Heart right ventricle (tissue), 16 donors: ENCODE data around the gene SMTN. TPM values are rescaled to one million over a fixed set of nuclear protein-coding genes. Genes with fewer than 3 reads are reported as not detected.
"Not testable (repeated sequence)": the region's sequence is repeated elsewhere in the genome, so short reads cannot be mapped to it uniquely, and the experiment has no call there.

Experiments
- ATAC-seq, 8 donors: fragments of 200-7000 bp; cut with Tn5 transposase; one replicate each; pipeline ENCODE4 v1.9.1; 2020; ENCODE audit warnings: mild to moderate bottlenecking in 8 of 8, moderate library complexity in 8 of 8, moderate number of reproducible peaks in 1 of 8
- DNase-seq, 2 donors: peaks; one replicate each; pipeline ENCODE4 v3.0.0-alpha.2; 2020
- H3K27ac ChIP-seq, 10 donors: fragments of 200-600 bp; sonication (generic) in 2 of 10; one replicate each; pipeline versions ENCODE4 v1.5.0 to v1.8.0; 2020 to 2022; ENCODE audit warnings: mild to moderate bottlenecking in 3 of 10
- H3K27me3 ChIP-seq, 7 donors: fragments of 200-600 bp; one replicate each; pipeline ENCODE4 v1.8.0; 2021 to 2022; ENCODE audit warnings: mild to moderate bottlenecking in 2 of 7
- H3K36me3 ChIP-seq, 9 donors: fragments of 200-600 bp; sonication (generic) in 1 of 9; one replicate each; pipeline versions ENCODE4 v1.5.0 to v1.8.0; 2020 to 2022; ENCODE audit warnings: mild to moderate bottlenecking in 2 of 9
- H3K4me1 ChIP-seq, 9 donors: fragments of 200-600 bp; sonication (generic) in 1 of 9; one replicate each; pipeline versions ENCODE4 v1.5.0 to v1.8.0; 2020 to 2022; ENCODE audit warnings: mild to moderate bottlenecking in 4 of 9
- H3K4me3 ChIP-seq, 10 donors: fragments of 200-600 bp; sonication (generic) in 2 of 10; one replicate each; pipeline versions ENCODE4 v1.5.0 to v1.8.0; 2020 to 2022; ENCODE audit warnings: mild to moderate bottlenecking in 7 of 10, moderate library complexity in 2 of 10
- H3K9me3 ChIP-seq, 11 donors: fragments of 200-600 bp in 10 of 11; sonication (generic) in 2 of 11; one replicate each; pipeline versions ENCODE4 v1.5.0 to v1.8.0; 2013 to 2022; ENCODE audit warnings: mild to moderate bottlenecking in 2 of 11, control low read depth in 1 of 11, moderate library complexity in 1 of 11
- CTCF ChIP-seq, 9 donors: fragments of 200-600 bp; sonication (generic) in 2 of 9; IDR thresholded peaks; one replicate each; pipeline versions ENCODE4 v1.5.0 to v1.8.0; 2021 to 2022; ENCODE audit warnings: antibody characterized with exemption in 9 of 9, mild to moderate bottlenecking in 5 of 9, moderate library complexity in 1 of 9
- WGBS, 2 donors: extraction: QIAGEN DNeasy Blood & Tissue Kit; methylation state at CpG; one replicate each; pipeline ENCODE4 v1.1.7; 2013; ENCODE audit warnings: inconsistent platforms in 1 of 2; 5-methylcytosine and 5-hydroxymethylcytosine counted together
- intact Hi-C, 10 donors: fragments of 100-400 bp; cut with DNase I; formaldehyde crosslinking; loops; one replicate each; pipeline versions ENCODE4 v1.11.1 to v1.14.2; 2022
- polyA plus RNA-seq, 2 donors: library from polyadenylated mRNA; stranded (reverse); fragments of 200-250 nt; gene quantifications; one replicate each; pipeline ENCODE4 v1.2.3, GENCODE V29; 2013
- total RNA-seq, 10 donors: library from RNA; stranded (reverse); fragmentation: NEBNext Ultra II Directional in 3 of 10; extraction: Animal tissue kit (Norgen Biotek cat#: 25700) in 3 of 10; gene quantifications; one replicate each; pipeline versions ENCODE4 v1.2.1 to v1.2.4, GENCODE V29; 2021 to 2023
- donor health status: Arrhythmogenic right ventricular cardiomyopathy.
- donor health status: ischemic (EF 13 %, LVEDD 7.1; RV severe dilation, severe dysfunction).
- donor health status: healthy with polysubstance abuse.
- donor health status: DM: no; HTN: yes; CAD: no.
- donor health status: DM: no; HTN: no; CAD: no.
- donor health status: ischemic (EF 25% LVEDD 6.9; RV normal size, moderate dysfunction).
- donor health status: ischemic (EF 25% LVEDD 5.7; RV mildly dilated, moderate dysfunction).
- donor health status: healthy.
- donor health status: DM: yes; HTN: yes; CAD: no.
- donor health status: Ischemic cardiomyopathy.
- donor health status: ischemic (EF 35%, LVEDD 5.7; RV mildly dilated, moderate dysfunction).
- donor health status: nonischemic (EF 11% LVEDD 7.7; RV severe dilation, severe dysfunction).
- donor health status: DM: yes; HTN: yes; CAD: no.
- donor health status: PGD.
- donor health status: ischemic (EF 29% LVEDD 5.4; RV normal size, mild dysfunction).
- donor health status: nonischemic (EF 23%, LVEDD 6.1; RV moderate dilation, normal function).

SMTN gene
- total and polyA plus RNA-seq, 12 donors, result 64.2 to 398 (median 204) TPM

DNA sequence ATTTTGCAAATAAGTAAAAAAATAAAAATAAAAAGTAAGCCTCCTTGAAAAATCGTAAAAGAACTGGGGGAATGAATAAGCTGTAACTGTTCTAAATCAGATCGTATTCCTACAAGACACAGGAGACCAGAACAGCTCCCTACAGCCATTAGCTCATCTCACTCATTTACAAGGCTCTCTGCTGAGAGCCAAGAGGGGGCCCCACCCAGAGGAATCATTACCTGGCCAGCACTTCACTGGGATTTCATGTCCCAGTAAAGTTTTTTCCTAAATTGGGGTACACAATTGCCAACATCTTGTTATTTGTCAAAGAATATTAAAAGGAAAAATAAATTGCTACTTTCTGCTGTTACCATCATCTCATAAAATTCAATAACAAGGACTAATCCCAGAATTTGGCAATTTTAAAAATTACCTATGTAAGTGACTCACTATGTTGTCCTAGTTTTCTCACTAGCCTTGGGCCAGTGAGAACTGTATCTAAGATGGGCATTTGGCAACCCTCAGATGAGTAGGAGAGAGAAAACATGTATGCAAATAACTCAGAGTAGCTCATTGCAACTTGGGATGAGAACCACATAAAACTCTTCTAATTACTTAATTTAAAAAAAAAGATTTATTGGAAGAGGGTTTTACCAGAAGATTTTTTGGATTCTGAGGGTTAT, 18.4 kb upstream of the SMTN start:
- intact Hi-C loops, result no loop called here
- Histone ChIP-seq H3K9me3 (no peaks in the 10 kb centered on the region), H3K36me3 (no peaks in the 10 kb centered on the region), H3K4me1 (no peaks in the 10 kb centered on the region), H3K4me3 (no peak overlapping the region), H3K27me3 (no peaks in the 10 kb centered on the region), H3K27ac (no peak overlapping the region)
- TF ChIP-seq CTCF (IDR thresholded peaks at IDR 0.05), result no peak
- 65 to 68% methylated on average over 2 of the region's 2 CpGs for WGBS, 2 donors
- ATAC-seq (no peak), DNase-seq (no peak)

DNA sequence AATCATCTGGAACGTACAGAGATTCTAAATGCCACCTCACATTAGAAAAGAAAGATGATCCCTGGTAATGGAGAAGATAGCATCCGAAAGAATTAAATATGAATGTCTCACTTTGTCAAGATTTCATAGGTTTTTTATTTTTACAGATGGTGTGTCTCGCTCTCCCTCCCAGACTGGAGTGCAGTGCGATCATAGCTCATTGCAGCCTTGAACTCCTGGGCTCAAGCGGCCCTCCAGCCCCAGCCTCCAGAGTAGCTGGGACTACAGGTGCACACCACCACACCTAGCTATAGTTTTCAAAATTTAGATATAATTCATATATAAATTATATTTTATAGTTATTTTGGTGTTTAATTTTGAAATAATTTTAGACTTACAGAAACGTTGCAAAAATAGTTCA, 16.7 kb upstream of the SMTN start:
- ATAC-seq, result no peak
- Histone ChIP-seq H3K36me3 (no peaks in the 10 kb centered on the region), H3K9me3 (no peaks in the 10 kb centered on the region), H3K27me3 (no peaks in the 10 kb centered on the region), H3K4me1 (no peaks in the 10 kb centered on the region), H3K27ac (no peak overlapping the region), H3K4me3 (no peak overlapping the region)
- no peak for DNase-seq
- intact Hi-C loops, result no loop called here
- WGBS, 2 donors, result 94 to 95% methylated on average over 6 of the region's 6 CpGs
- no peak for TF ChIP-seq CTCF (IDR thresholded peaks at IDR 0.05)

DNA sequence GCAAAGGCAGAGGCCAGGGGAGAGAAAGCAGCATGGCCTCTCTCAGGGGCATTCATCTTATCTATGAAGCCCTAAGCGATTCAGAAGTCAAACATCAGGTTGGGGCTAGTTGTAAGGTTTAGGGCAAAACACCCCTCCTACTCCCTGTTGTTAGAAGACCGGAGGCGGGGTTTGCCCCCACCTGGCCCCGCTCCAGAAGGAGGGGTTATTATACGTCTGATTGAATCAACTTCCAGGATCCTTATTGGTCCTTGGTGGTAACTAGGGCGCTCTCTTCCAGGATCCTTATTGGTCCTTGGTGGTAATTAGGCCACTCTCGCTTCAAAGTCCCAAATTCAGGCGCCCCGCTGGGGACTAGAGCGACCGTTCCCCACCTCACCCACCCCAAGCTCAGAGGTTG, 12.1 kb upstream of the SMTN start:
- ATAC-seq (no peak), DNase-seq (no peak)
- H3K4me1 ChIP-seq, result peaks cover 0 to 14% (median 0%) of the 10 kb centered on the region in 9 donors
- TF ChIP-seq CTCF (IDR thresholded peaks at IDR 0.05), result no peak
- intact Hi-C loops, result no loop called here
- no peaks in the 10 kb centered on the region for H3K27me3 ChIP-seq
- H3K27ac ChIP-seq, result no peak overlapping the region
- no peaks in the 10 kb centered on the region for H3K9me3 ChIP-seq
- H3K36me3 ChIP-seq, result no peaks in the 10 kb centered on the region
- no peak overlapping the region for H3K4me3 ChIP-seq
- 72 to 74% methylated on average over 11 of the region's 11 CpGs for WGBS, 2 donors

DNA sequence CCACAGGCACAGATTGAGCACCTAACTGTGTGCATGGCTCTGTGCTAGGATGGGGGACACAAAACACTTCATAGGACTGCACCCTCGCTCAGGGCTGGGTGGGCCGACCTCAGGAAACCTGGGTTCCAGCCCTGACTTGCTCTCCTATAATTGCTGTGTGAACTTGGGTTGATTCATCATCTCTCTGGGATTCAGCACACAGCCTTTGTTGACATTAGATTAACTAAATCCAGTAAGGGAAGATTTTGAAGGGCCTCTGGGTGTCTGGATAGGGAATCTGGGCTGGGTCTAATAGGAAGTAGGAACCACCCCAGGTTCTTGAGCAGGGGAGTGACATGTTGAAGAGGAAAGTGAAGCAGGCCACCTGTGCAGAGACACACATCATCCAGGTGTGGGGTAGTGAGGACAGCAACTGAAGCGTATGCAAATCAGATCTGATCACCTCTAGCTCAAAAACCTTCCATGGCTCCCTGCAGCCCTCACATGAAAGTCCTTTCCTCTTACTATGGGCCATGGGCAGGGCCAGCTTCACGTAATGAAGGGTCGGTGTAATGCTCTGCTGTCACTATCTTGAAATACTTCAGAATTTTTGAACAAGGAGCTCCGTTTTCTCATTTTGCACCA, 11.3 kb upstream of the SMTN start:
- not testable (repeated sequence) for H3K9me3 ChIP-seq, ATAC-seq

GRCh38 chr22:31073125-31073524, 8.0 kb upstream of the SMTN start:
- Histone ChIP-seq H3K27ac (peak overlapping the region in 7 of 10 donors; percentile 31 to 73 (median 52)), H3K4me1 (peaks cover 6 to 38% (median 13%) of the 10 kb centered on the region in 9 donors)
- WGBS, 2 donors, result 65 to 66% methylated on average over 9 of the region's 9 CpGs
- H3K36me3 ChIP-seq, H3K27me3 ChIP-seq, intact Hi-C loops, DNase-seq, H3K4me3 ChIP-seq, H3K9me3 ChIP-seq: not testable (repeated sequence)
- ATAC-seq, result peak in 5 of 8 donors; percentile 11 to 52 (median 36)

More for the DNA sequence above, 11.3 kb upstream of the SMTN start:
- H3K27me3 ChIP-seq, H3K27ac ChIP-seq, H3K4me3 ChIP-seq, intact Hi-C loops, DNase-seq, H3K36me3 ChIP-seq: not testable (repeated sequence)
- WGBS, 2 donors, result 80 to 95% methylated on average over 6 of the region's 6 CpGs
- peaks cover 0 to 19% (median 2%) of the 10 kb centered on the region in 9 donors for H3K4me1 ChIP-seq

DNA sequence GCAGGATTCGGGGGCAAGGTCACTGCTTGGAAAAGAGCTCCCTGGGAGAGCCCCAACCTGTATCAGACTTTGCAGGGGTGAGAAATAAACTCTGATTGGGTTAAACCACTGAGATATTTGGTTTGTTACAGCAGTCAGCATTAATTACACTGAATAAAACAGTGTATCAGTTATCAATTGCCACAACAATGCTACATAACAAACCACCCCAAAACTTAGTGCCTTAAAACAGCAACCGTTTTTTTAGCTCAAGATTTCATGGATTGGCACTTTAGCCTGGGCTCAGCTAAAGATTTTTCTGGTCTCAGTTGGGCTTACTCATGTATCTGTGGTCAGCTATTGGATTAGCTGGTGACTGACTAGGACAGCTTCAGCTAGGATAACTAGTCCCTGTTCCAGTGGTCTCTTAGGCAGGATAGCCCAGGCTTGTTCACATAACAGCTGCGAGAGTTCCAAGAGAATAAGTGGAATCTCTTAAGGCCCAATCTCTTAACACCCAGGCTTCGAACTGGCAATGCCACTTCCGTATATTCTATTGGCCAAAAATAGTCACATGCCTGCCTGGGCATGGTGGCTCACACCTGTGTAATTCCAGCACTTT, 7.5 kb upstream of the SMTN start:
- H3K9me3 ChIP-seq, DNase-seq, H3K27me3 ChIP-seq, H3K36me3 ChIP-seq, intact Hi-C loops, ATAC-seq, H3K4me3 ChIP-seq: not testable (repeated sequence)
- H3K27ac ChIP-seq, result peak overlapping the region in 8 of 10 donors; percentile 31 to 73 (median 46)
- WGBS, 2 donors, result 66 to 76% methylated on average over 5 of the region's 5 CpGs
- H3K4me1 ChIP-seq, result peaks cover 6 to 38% (median 13%) of the 10 kb centered on the region in 9 donors
